Endodermal cell (in vitro differentiated cells): ENCODE results near the gene GNG12. TPM values are rescaled to one million over a fixed set of nuclear protein-coding genes. Genes with fewer than 3 reads are reported as not detected.

Experiments
- DNase-seq: peaks from one replicate; pipeline ENCODE4 v3.0.0-alpha.2; 2017
- H3K27ac ChIP-seq: 2 replicates; pipeline ENCODE4 v1.5.1; 2013; ENCODE audit warnings: mild to moderate bottlenecking, low read depth, low read length, moderate library complexity
- H3K27me3 ChIP-seq: 2 replicates; pipeline ENCODE4 v1.6.1; 2013; ENCODE audit warnings: mild to moderate bottlenecking, low read length, moderate library complexity; ENCODE audit not compliant: insufficient read depth, control insufficient read depth, poor library complexity, severe bottlenecking
- H3K36me3 ChIP-seq: 2 replicates; pipeline ENCODE4 v1.7.0; 2013; ENCODE audit warnings: mild to moderate bottlenecking, low read length, moderate library complexity; ENCODE audit not compliant: control insufficient read depth, insufficient read depth
- H3K4me1 ChIP-seq: one replicate; pipeline ENCODE4 v1.7.0; 2013; ENCODE audit warnings: low read length; ENCODE audit not compliant: control insufficient read depth, insufficient read depth
- H3K4me3 ChIP-seq: 2 replicates; pipeline ENCODE4 v1.5.1; 2013; ENCODE audit warnings: mild to moderate bottlenecking, low read length, moderate library complexity
- H3K9ac ChIP-seq: 2 replicates; pipeline ENCODE4 v1.6.1; 2013; ENCODE audit warnings: mild to moderate bottlenecking, low read length, moderate library complexity; ENCODE audit not compliant: poor library complexity, severe bottlenecking; ENCODE audit errors: extremely low read depth
- H3K9me3 ChIP-seq: 2 replicates; pipeline ENCODE4 v1.6.1; 2013; ENCODE audit warnings: mild to moderate bottlenecking, low read length, moderate library complexity; ENCODE audit not compliant: control insufficient read depth
- H3K27ac Mint-ChIP-seq: 2 replicates; pipeline ENCODE4 v1.8.0; 2020; ENCODE audit warnings: mixed read lengths
- H3K27me3 Mint-ChIP-seq: 2 replicates; pipeline ENCODE4 v1.8.0; 2021; ENCODE audit warnings: mild to moderate bottlenecking, mixed read lengths; ENCODE audit not compliant: insufficient read depth
- H3K36me3 Mint-ChIP-seq: 2 replicates; pipeline ENCODE4 v1.8.0; 2020; ENCODE audit warnings: low read depth, mixed read lengths
- H3K4me1 Mint-ChIP-seq: 2 replicates; pipeline ENCODE4 v1.8.0; 2020; ENCODE audit warnings: mixed read lengths
- H3K4me3 Mint-ChIP-seq: 2 replicates; pipeline ENCODE4 v1.8.0; 2020; ENCODE audit warnings: mild to moderate bottlenecking, moderate library complexity, mixed read lengths
- H3K9me3 Mint-ChIP-seq: 2 replicates; pipeline ENCODE4 v1.8.0; 2020; ENCODE audit warnings: mild to moderate bottlenecking, mixed read lengths
- WGBS, 2 experiments: methylation state at CpG; one replicate each; pipeline versions ENCODE4 v1.1.5 to v1.1.7; 2013; ENCODE audit warnings: missing lambda C conversion rate in 2 of 2, mixed read lengths in 1 of 2; ENCODE audit not compliant: insufficient coverage in 1 of 2, insufficient read length in 1 of 2; 5-methylcytosine and 5-hydroxymethylcytosine counted together
- total RNA-seq, 2 donors: library from RNA; stranded (reverse); fragmentation: NEBNext Ultra II Directional in 1 of 2; extraction: Animal tissue kit (Norgen Biotek cat#: 25700) in 1 of 2; gene quantifications; 2 replicates in 1 of 2; 3 replicates in 1 of 2; pipeline ENCODE4 v1.2.1, GENCODE V29; 2021
- TF ChIP-seq, protein P1 (sequence below): fragments of 200-600 bp; sonication (generic); conservative IDR thresholded peaks from 2 replicates; pipeline ENCODE4 v1.5.0; 2021; ENCODE audit warnings: antibody characterized with exemption, mild to moderate bottlenecking

GNG12 gene
- total RNA-seq, 2 donors from 2014 or later, result 7.7 to 9.2 TPM

DNA sequence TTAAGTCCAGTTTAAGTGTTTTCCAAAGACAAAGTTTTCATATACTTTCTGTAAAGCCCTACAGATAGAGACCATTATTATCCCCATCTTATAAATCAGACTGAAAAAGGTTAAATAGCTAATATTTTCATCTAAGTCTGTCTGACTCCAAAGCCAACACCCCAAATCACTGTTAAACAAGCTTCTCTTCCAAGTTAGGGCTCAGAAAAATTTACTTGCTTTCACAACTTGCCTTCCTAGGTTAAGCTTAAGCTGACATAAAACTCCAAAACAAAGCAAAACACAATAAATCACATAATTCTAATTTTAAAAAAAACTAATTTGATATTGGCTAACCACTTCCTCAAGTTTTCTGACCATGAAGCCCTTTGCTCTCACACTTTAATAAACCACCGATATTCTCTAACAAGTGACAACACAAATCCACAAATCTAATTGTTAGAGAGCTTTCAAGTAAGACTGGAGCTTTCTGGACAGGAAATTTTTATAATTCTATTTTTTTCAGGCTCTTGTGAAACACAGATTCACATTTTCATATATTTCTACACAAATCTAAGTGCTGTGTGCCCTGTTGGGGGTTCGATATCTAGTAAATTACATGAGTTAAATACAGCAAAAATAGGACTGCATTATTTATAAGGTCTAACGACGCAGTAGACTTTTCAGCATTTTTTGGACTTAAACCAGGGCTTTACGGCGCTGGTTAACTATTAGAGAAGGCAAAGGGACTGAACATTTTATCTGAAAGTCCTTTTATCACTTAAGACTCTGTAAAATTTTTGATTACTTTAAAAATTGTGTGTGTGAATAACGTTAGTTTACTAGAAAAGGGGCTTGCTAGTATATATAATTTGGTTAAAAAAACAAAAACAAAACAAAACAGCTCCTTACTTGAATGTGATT is 2.1 kb downstream of the GNG12 start:
- Histone ChIP-seq H3K9ac (peak overlapping the region; percentile 27), H3K4me3 (peak overlapping the region; percentile 93), H3K36me3 (no peaks in the 10 kb centered on the region), H3K9me3 (no peaks in the 10 kb centered on the region), H3K27ac (no peak overlapping the region), H3K27me3 (peaks cover 46% of the 10 kb centered on the region), H3K4me1 (no peaks in the 10 kb centered on the region)
- H3K4me3 Mint-ChIP-seq, result peak overlapping the region; percentile 75
- H3K27me3 Mint-ChIP-seq, result peaks cover 51% of the 10 kb centered on the region
- TF ChIP-seq, protein P1, sequence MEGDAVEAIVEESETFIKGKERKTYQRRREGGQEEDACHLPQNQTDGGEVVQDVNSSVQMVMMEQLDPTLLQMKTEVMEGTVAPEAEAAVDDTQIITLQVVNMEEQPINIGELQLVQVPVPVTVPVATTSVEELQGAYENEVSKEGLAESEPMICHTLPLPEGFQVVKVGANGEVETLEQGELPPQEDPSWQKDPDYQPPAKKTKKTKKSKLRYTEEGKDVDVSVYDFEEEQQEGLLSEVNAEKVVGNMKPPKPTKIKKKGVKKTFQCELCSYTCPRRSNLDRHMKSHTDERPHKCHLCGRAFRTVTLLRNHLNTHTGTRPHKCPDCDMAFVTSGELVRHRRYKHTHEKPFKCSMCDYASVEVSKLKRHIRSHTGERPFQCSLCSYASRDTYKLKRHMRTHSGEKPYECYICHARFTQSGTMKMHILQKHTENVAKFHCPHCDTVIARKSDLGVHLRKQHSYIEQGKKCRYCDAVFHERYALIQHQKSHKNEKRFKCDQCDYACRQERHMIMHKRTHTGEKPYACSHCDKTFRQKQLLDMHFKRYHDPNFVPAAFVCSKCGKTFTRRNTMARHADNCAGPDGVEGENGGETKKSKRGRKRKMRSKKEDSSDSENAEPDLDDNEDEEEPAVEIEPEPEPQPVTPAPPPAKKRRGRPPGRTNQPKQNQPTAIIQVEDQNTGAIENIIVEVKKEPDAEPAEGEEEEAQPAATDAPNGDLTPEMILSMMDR, result no peak
- 52 to 70% methylated on average over 5 to 6 of the region's 7 CpGs for WGBS, 2 experiments
- no peak for DNase-seq
- H3K27ac Mint-ChIP-seq, result no peak overlapping the region
- H3K4me1 Mint-ChIP-seq, result peaks cover 11% of the 10 kb centered on the region
- no peaks in the 10 kb centered on the region for H3K36me3 Mint-ChIP-seq
- H3K9me3 Mint-ChIP-seq, result no peaks in the 10 kb centered on the region

DNA sequence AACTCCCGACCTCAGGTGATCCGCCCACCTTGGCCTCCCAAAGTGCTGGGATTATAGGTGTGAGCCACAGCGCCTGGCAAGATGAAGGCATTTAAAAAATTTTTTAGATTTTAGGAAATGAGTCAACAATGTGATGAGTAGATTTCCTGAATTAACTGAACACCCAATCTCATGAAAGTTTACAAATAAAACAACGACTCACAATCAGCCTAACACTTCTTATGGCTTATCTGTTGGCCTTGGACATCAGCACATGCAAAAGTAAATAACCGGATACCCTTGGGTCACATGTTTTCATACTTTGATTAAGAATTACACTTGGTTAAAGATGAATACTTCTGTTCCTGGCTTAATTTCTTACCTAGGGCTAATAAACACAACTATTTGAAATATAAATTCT is 3.0 kb downstream of the GNG12 start:
- H3K36me3 Mint-ChIP-seq, result no peaks in the 10 kb centered on the region
- no peak for DNase-seq
- H3K4me3 ChIP-seq, result no peak overlapping the region

DNA sequence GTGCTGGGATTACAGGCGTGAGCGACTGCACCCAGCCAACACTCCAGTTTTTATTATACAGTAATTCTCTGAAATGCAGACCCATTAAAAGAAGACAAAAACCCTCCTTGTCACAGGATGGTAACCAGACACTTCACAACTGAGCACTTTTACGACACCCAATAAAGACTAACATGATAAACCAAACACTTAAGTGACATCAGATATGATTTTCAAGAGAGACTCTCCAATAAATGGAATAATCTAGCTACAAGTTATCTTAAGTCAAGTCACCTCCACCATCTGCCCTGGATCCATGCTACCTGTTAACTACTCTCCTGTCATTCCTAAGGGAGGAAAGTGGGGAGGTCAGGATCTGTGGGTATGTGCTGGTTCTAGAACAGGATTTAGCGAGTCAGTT is 5.6 kb downstream of the GNG12 start:
- peaks cover 27% of the 10 kb centered on the region for H3K27me3 Mint-ChIP-seq
- no peak overlapping the region for H3K4me3 ChIP-seq
- TF ChIP-seq, protein P1, result no peak
- H3K36me3 ChIP-seq, result no peaks in the 10 kb centered on the region
- H3K27ac Mint-ChIP-seq, result no peak overlapping the region
- DNase-seq, result no peak
- H3K27me3 ChIP-seq, result peaks cover 19% of the 10 kb centered on the region
- no peak overlapping the region for H3K9ac ChIP-seq
- no peaks in the 10 kb centered on the region for H3K9me3 ChIP-seq
- H3K4me1 ChIP-seq, result no peaks in the 10 kb centered on the region
- H3K4me3 Mint-ChIP-seq, result no peak overlapping the region
- 97 to 100% methylated on average over 3 to 4 of the region's 4 CpGs for WGBS, 2 experiments
- no peaks in the 10 kb centered on the region for H3K9me3 Mint-ChIP-seq
- H3K27ac ChIP-seq, result no peak overlapping the region
- H3K36me3 Mint-ChIP-seq, result no peaks in the 10 kb centered on the region
- peaks cover 18% of the 10 kb centered on the region for H3K4me1 Mint-ChIP-seq

More for the DNA sequence above, 3.0 kb downstream of the GNG12 start:
- TF ChIP-seq, protein P1, result no peak
- Mint-ChIP-seq H3K4me1 (peaks cover 10% of the 10 kb centered on the region), H3K9me3 (no peaks in the 10 kb centered on the region), H3K4me3 (no peak overlapping the region), H3K27ac (no peak overlapping the region), H3K27me3 (peaks cover 44% of the 10 kb centered on the region)
- Histone ChIP-seq H3K9me3 (no peaks in the 10 kb centered on the region), H3K27me3 (peaks cover 38% of the 10 kb centered on the region), H3K27ac (no peak overlapping the region), H3K36me3 (no peaks in the 10 kb centered on the region), H3K4me1 (no peaks in the 10 kb centered on the region), H3K9ac (no peak overlapping the region)
- 70 to 79% methylated on average over 2 to 5 of the region's 5 CpGs for WGBS, 2 experiments
